Fibroblast of gingiva (primary cell): ENCODE data around the gene RUVBL2.
A peak's percentile ranks its signal among the peaks of the same experiment; 100 is the strongest.
"Not testable (repeated sequence)": the region's sequence is repeated elsewhere in the genome, so short reads cannot be mapped to it uniquely, and the experiment has no call there.

Experiments used
- DNase-seq: peaks from one replicate; pipeline ENCODE4 v3.0.0-alpha.2; 2011; ENCODE audit warnings: low read depth

RUVBL2 gene

DNA sequence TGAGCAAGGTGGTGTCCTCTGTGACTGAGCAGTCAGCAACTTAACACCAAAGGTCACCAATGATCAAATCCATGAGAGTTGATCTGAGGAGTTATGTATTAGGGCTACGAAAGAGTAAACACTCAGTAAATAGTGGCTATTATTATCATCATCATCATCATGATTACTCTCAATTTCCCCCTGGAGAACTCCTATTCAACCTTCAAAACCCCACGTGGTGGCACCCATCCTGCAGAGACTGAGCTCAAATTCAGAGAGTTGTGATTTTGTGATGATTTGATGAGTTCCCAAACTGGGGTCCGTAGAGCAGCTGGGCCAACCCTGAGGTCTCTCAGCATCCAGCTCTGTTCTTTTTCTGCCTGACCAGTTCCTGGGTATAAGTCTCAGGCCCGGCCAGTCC lies 56.1 kb downstream of the RUVBL2 start:
- DNase-seq: not testable (repeated sequence)

- not testable (repeated sequence) for DNase-seq
These were observed 56.8 kb downstream of the RUVBL2 start for GRCh38 chr19:49050376-49051033.

DNA sequence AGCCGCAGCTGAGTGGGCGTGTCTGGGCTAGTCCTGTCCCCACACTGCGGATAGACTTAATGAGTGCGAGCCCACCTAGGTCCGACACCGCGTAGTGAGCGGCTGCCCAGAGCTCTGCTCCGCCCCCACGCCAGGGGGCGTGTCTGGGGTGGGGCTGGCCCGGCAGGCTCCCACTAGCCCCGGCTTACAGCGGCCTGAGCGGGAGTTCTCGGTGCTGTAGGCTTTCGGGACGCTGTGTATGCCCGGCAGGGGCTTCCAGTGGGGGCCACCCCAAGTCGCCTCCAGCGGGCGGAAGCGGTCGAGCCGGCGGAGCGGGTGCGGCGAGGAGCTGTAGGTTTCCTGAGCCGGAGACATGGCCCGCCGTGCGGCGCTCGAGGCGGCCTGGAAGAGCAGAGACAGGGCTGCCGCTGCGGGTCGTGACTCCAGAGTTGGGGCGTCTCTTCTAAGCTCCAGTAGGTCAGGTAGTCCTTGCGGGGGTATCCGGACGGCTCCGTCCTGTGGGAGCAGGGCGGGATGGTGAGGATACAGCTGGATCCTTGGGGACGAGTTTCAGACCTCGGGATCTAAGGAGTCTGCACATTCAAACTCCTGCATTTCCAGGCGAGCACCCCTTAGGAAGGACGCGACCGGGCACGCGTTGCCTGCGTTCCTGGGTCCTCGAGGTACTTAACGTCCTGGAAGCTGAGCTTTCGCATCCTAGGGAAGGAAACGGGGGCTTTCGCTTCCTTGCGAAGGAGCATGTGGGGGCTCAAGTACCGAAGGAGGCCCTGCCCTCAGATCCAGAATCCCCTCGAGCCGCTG lies 62.6 kb downstream of the RUVBL2 start:
- peak; percentile 6 for DNase-seq

- DNase-seq: not testable (repeated sequence)
These were observed 63.4 kb downstream of the RUVBL2 start for GRCh38 chr19:49056902-49057596.

DNA sequence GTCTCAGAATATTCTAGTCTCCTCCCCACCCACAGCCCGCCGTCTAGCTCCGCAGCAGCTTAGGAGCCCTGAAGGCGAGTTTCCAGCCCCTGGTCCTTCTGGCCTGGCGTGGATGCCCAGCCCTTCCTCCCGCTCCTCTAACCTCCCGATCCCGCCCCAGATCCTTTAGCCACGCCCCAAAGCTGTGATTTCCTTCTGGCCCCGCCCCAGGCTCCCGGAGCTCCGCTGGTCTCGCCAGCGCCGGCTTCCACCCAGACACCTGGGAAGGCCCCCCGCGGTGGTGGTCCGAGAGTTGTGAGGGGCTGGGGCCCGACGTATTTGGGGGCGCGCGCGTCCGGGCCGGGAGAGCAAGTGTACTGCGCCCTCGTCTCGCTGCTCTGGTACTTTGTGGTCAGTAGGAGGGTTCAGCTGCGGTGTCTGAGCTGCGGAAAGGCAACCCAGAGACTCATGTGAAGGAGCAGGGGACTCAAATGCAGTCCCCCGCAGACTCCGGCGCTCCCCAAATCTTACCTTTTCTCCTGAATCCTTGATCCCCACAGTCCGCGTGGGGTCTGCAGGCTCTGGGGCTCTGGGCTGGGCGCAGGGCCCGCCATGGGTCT lies 64.0 kb downstream of the RUVBL2 start, which contains the start of gene CGB7:
TSS of gene CGB7 (minus strand) at position 114 of the 599 bp plus-strand sequence. CDS start 2,374 bp downstream, outside the sequence.
- peak; percentile 17 for DNase-seq

DNA sequence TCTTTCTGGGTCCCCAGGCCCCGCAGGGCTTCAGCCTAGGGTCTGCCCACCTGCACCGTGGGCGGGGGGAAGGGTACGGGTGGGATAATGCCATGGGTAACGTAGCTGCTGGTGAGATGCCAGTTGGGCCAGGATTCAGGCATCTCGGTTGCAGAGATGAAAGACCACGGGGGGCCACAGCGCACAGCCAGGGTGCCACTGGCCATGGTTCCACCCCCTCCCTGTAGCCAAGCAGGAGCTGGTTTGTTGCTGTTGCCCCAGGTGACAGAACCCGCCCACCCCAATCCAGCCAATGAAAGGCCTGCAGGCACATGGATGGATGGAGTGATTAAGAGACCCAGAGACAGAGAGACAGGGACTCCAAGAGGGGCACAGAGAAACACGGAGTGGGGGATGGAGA lies 64.9 kb downstream of the RUVBL2 start:
- DNase-seq: no peak

DNA sequence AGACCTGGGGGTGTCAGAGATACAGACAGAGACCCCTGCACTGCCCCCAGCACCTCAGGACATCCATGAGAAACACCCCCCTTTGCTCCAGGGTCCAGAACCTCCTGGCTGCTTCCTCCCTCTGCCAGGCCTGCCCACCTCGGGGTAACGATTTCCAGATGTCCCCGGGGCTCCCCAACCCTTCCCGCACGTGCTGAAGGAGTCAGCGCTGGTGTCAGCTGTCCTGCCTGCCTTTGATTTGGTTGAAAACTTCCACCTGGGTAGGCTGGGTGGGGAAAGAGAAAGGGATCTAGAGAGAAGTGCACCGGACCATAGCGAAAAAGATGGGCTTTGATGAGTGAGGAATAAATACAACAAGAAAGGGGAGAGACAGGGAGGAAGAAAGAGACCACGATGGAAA lies 65.4 kb downstream of the RUVBL2 start:
- no peak for DNase-seq

DNA sequence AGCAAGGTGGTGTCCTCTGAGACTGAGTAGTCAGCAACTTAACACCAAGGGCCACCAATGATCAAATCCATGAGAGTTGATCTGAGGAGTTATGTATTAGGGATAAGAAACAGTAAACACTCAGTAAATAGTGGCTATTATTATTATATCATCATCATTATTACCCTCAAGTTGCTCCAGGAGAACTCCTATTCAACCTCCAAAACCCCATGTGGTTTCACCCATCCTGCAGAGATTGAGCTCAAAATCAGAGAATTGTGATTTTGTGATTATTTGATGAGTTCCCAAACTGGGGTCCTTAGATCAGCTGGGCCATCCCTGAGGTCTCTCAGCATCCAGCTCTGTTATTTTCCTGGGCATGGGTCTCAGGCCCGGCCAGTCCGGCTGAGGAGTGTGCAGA lies 67.3 kb downstream of the RUVBL2 start:
- DNase-seq: no peak

GRCh38 chr19:49061445-49061844 lies 67.8 kb downstream of the RUVBL2 start:
- no peak for DNase-seq

- no peak for DNase-seq
These were observed 70.4 kb downstream of the RUVBL2 start for GRCh38 chr19:49064029-49064629.

GRCh38 chr19:49064768-49065611 lies 71.3 kb downstream of the RUVBL2 start, which contains the start of gene NTF4:
NTF4 (minus strand) TSS chr19:49064818; CDS start chr19:49061997, 2,821 bp downstream.
- no peak for DNase-seq
